ENCODE results near the gene EIF4E1B. TPM values are rescaled to one million over a fixed set of nuclear protein-coding genes. Genes with fewer than 3 reads are reported as not detected.

The EIF4E1B gene
- total and polyA plus RNA-seq, 2 experiments from 2014 or later, result not detected

- WGBS, 2 experiments (ENCODE audit: low coverage in 1 of 2, low lambda C conversion rate in 2 of 2, missing lambda C conversion rate in 2 of 2), result 90 to 92% methylated on average over 3 of the region's 3 CpGs
- in situ Hi-C loops (cut with MboI), result no loop called here
- H3K9me2 ChIP-seq (ENCODE audit: insufficient read depth), result no peaks in the 10 kb centered on the region
Observed at GRCh38 chr5:176592573-176592972, 37.9 kb upstream of the EIF4E1B start.

GRCh38 chr5:176593273-176593869, 37.1 kb upstream of the EIF4E1B start:
- Histone ChIP-seq H3K36me3 (ENCODE audit: low read depth) (no peaks in the 10 kb centered on the region), H3F3A (ENCODE audit: insufficient read depth) (no peaks in the 10 kb centered on the region), H3K27ac (no peak overlapping the region), H4K20me1 (ENCODE audit: insufficient read depth) (no peaks in the 10 kb centered on the region), H3K79me2 (ENCODE audit: insufficient read depth) (no peaks in the 10 kb centered on the region), H3K9me2 (ENCODE audit: insufficient read depth) (no peaks in the 10 kb centered on the region), H3K9me3 (ENCODE audit: low read depth) (no peaks in the 10 kb centered on the region), H3K4me1 (ENCODE audit: insufficient read depth) (no peaks in the 10 kb centered on the region), H2AFZ (no peak overlapping the region), H3K27me3 (replicated peaks; ENCODE audit: insufficient read depth) (no peaks in the 10 kb centered on the region), H3K9ac (no peak overlapping the region), H3K4me2 (ENCODE audit: unreplicated experiment) (no peak overlapping the region), H3K4me3 (no peak overlapping the region)
- DNase-seq, result no peak
- TF ChIP-seq EZH2 (IDR thresholded peaks at IDR 0.05; ENCODE audit: insufficient read depth, poor library complexity, severe bottlenecking) (no peak), EZH2phosphoT487 (IDR thresholded peaks at IDR 0.05; ENCODE audit: insufficient read depth, low read depth) (no peak)
- 91 to 93% methylated on average over 12 of the region's 12 CpGs for WGBS, 2 experiments (ENCODE audit: low coverage in 1 of 2, low lambda C conversion rate in 2 of 2, missing lambda C conversion rate in 2 of 2)
- in situ Hi-C loops (cut with MboI), result no loop called here

More at GRCh38 chr5:176592573-176592972, 37.9 kb upstream of the EIF4E1B start:
- Histone ChIP-seq H3K4me2 (ENCODE audit: unreplicated experiment) (no peak overlapping the region), H3F3A (ENCODE audit: insufficient read depth) (no peaks in the 10 kb centered on the region), H3K4me1 (ENCODE audit: insufficient read depth) (no peaks in the 10 kb centered on the region), H3K9ac (no peak overlapping the region), H3K27ac (no peak overlapping the region), H2AFZ (no peak overlapping the region), H3K9me3 (ENCODE audit: low read depth) (no peaks in the 10 kb centered on the region), H3K36me3 (ENCODE audit: low read depth) (no peaks in the 10 kb centered on the region), H4K20me1 (ENCODE audit: insufficient read depth) (no peaks in the 10 kb centered on the region), H3K79me2 (ENCODE audit: insufficient read depth) (no peaks in the 10 kb centered on the region), H3K27me3 (replicated peaks; ENCODE audit: insufficient read depth) (no peaks in the 10 kb centered on the region), H3K4me3 (no peak overlapping the region)
- no peak for DNase-seq
- no peak for TF ChIP-seq EZH2phosphoT487 (IDR thresholded peaks at IDR 0.05; ENCODE audit: insufficient read depth, low read depth)
- no peak for TF ChIP-seq EZH2 (IDR thresholded peaks at IDR 0.05; ENCODE audit: insufficient read depth, poor library complexity, severe bottlenecking)

GRCh38 chr5:176594554-176594953, 35.9 kb upstream of the EIF4E1B start:
- H3K36me3 ChIP-seq (ENCODE audit: low read depth), result no peaks in the 10 kb centered on the region
- DNase-seq, result no peak
- TF ChIP-seq EZH2phosphoT487 (IDR thresholded peaks at IDR 0.05; ENCODE audit: insufficient read depth, low read depth) (no peak), EZH2 (IDR thresholded peaks at IDR 0.05; ENCODE audit: insufficient read depth, poor library complexity, severe bottlenecking) (no peak)
- H3K9me2 ChIP-seq (ENCODE audit: insufficient read depth), result no peaks in the 10 kb centered on the region
- no peaks in the 10 kb centered on the region for H3K27me3 ChIP-seq (replicated peaks; ENCODE audit: insufficient read depth)
- no peak overlapping the region for H3K27ac ChIP-seq
- no peak overlapping the region for H3K9ac ChIP-seq
- H3K4me3 ChIP-seq, result no peak overlapping the region
- H2AFZ ChIP-seq, result no peak overlapping the region
- in situ Hi-C loops (cut with MboI), result no loop called here
- H3K4me1 ChIP-seq (ENCODE audit: insufficient read depth), result no peaks in the 10 kb centered on the region
- 71 to 74% methylated on average over 8 of the region's 8 CpGs for WGBS, 2 experiments (ENCODE audit: low coverage in 1 of 2, low lambda C conversion rate in 2 of 2, missing lambda C conversion rate in 2 of 2)
- no peaks in the 10 kb centered on the region for H4K20me1 ChIP-seq (ENCODE audit: insufficient read depth)
- no peaks in the 10 kb centered on the region for H3K79me2 ChIP-seq (ENCODE audit: insufficient read depth)
- no peaks in the 10 kb centered on the region for H3F3A ChIP-seq (ENCODE audit: insufficient read depth)
- H3K9me3 ChIP-seq (ENCODE audit: low read depth), result no peaks in the 10 kb centered on the region
- H3K4me2 ChIP-seq (ENCODE audit: unreplicated experiment), result no peak overlapping the region

- H3F3A ChIP-seq (ENCODE audit: insufficient read depth), result no peaks in the 10 kb centered on the region
- H3K36me3 ChIP-seq (ENCODE audit: low read depth), result no peaks in the 10 kb centered on the region
- no peak for DNase-seq
- H3K4me3 ChIP-seq, result no peak overlapping the region
- H3K9me3 ChIP-seq (ENCODE audit: low read depth), result no peaks in the 10 kb centered on the region
- no peak overlapping the region for H3K27ac ChIP-seq
- no peak overlapping the region for H3K4me2 ChIP-seq (ENCODE audit: unreplicated experiment)
- no peaks in the 10 kb centered on the region for H4K20me1 ChIP-seq (ENCODE audit: insufficient read depth)
- H3K4me1 ChIP-seq (ENCODE audit: insufficient read depth), result no peaks in the 10 kb centered on the region
- in situ Hi-C loops (cut with MboI), result no loop called here
- TF ChIP-seq EZH2phosphoT487 (IDR thresholded peaks at IDR 0.05; ENCODE audit: insufficient read depth, low read depth) (no peak), EZH2 (IDR thresholded peaks at IDR 0.05; ENCODE audit: insufficient read depth, poor library complexity, severe bottlenecking) (no peak)
- H3K9ac ChIP-seq, result no peak overlapping the region
- H3K27me3 ChIP-seq (replicated peaks; ENCODE audit: insufficient read depth), result no peaks in the 10 kb centered on the region
- H3K79me2 ChIP-seq (ENCODE audit: insufficient read depth), result no peaks in the 10 kb centered on the region
- WGBS, 2 experiments (ENCODE audit: low coverage in 1 of 2, low lambda C conversion rate in 2 of 2, missing lambda C conversion rate in 2 of 2), result 85 to 86% methylated on average over 11 of the region's 11 CpGs
- H3K9me2 ChIP-seq (ENCODE audit: insufficient read depth), result no peaks in the 10 kb centered on the region
- no peak overlapping the region for H2AFZ ChIP-seq
Observed at GRCh38 chr5:176595386-176595943, 35.0 kb upstream of the EIF4E1B start.

Data from GM23248 (cell line).